C4-2B (cell line): ENCODE results near the gene PRMT2.

Experiments
- CTCF ChIP-seq: fragments of 450-650 bp; conservative IDR thresholded peaks from 2 replicates; pipeline ENCODE4 v1.5.1; 2017; ENCODE audit warnings: mild to moderate bottlenecking
- ZFX ChIP-seq: fragments of 450-650 bp; IDR thresholded peaks from 2 replicates; pipeline ENCODE4 v1.6.1; 2017

- TF ChIP-seq CTCF (no peak), ZFX (no peak)
Measured at GRCh38 chr21:46618738-46619379, 16.6 kb upstream of the PRMT2 start.
